Mesenchymal stem cell (in vitro differentiated cells and primary cell): ENCODE data around the gene GPA33.

Source experiments
- DNase-seq: peaks from one replicate; pipeline ENCODE4 v3.0.0-alpha.2; 2013
- H2AFZ ChIP-seq: one replicate; pipeline ENCODE4 v1.6.1; 2013; ENCODE audit warnings: low read depth, mild to moderate bottlenecking, control low read depth, inconsistent platforms, low read length, moderate library complexity
- H2AK5ac ChIP-seq: 2 replicates; pipeline ENCODE4 v1.6.1; 2013; ENCODE audit warnings: low read length, moderate library complexity, mild to moderate bottlenecking, inconsistent platforms; ENCODE audit not compliant: severe bottlenecking
- H2BK120ac ChIP-seq: one replicate; pipeline ENCODE4 v1.6.1; 2013; ENCODE audit warnings: low read depth, mild to moderate bottlenecking, inconsistent platforms, low read length, moderate library complexity
- H2BK12ac ChIP-seq, 2 experiments: one replicate each; pipeline ENCODE4 v1.6.1; 2013; ENCODE audit warnings: inconsistent platforms in 2 of 2, low read length in 2 of 2, mild to moderate bottlenecking in 2 of 2, moderate library complexity in 2 of 2, control low read depth in 1 of 2
- H2BK15ac ChIP-seq: one replicate; pipeline ENCODE4 v1.6.1; 2013; ENCODE audit warnings: mild to moderate bottlenecking, low read depth, inconsistent platforms; ENCODE audit not compliant: poor library complexity, severe bottlenecking
- H2BK5ac ChIP-seq: 2 replicates; pipeline ENCODE4 v1.6.1; 2013; ENCODE audit warnings: low read depth, mild to moderate bottlenecking, low read length, control low read depth, inconsistent platforms; ENCODE audit not compliant: poor library complexity, severe bottlenecking
- H3K14ac ChIP-seq, 2 experiments: one replicate each; pipeline ENCODE4 v1.6.1; 2013; ENCODE audit warnings: inconsistent platforms in 2 of 2, low read length in 2 of 2, control low read depth in 1 of 2, mild to moderate bottlenecking in 1 of 2, moderate library complexity in 1 of 2
- H3K18ac ChIP-seq, 2 experiments: one replicate each; pipeline ENCODE4 v1.6.1; 2013; ENCODE audit warnings: inconsistent platforms in 2 of 2, low read length in 2 of 2, control low read depth in 1 of 2, low read depth in 1 of 2, mild to moderate bottlenecking in 1 of 2
- H3K23ac ChIP-seq, 2 experiments: one replicate each; pipeline ENCODE4 v1.6.1; 2013; ENCODE audit warnings: inconsistent platforms in 2 of 2, low read length in 2 of 2, mild to moderate bottlenecking in 2 of 2, moderate library complexity in 2 of 2, control low read depth in 1 of 2
- H3K27ac ChIP-seq: 2 replicates; pipeline ENCODE4 v1.5.1; 2013; ENCODE audit warnings: mild to moderate bottlenecking, moderate library complexity, low read length, control low read depth, inconsistent platforms; ENCODE audit not compliant: poor library complexity, severe bottlenecking
- H3K27me3 ChIP-seq, 2 experiments: 2 replicates each; pipeline versions ENCODE4 v1.6.1 to v1.7.0; 2013; ENCODE audit warnings: low read length in 2 of 2, mild to moderate bottlenecking in 2 of 2, moderate library complexity in 2 of 2, control low read depth in 1 of 2, inconsistent platforms in 1 of 2; ENCODE audit not compliant: control insufficient read depth in 1 of 2, insufficient read depth in 1 of 2
- H3K36me3 ChIP-seq, 2 experiments: 2 replicates each; pipeline versions ENCODE4 v1.6.1 to v1.7.0; 2013; ENCODE audit warnings: low read length in 2 of 2, control low read depth in 1 of 2, inconsistent platforms in 1 of 2, low read depth in 1 of 2, mild to moderate bottlenecking in 1 of 2; ENCODE audit not compliant: insufficient read depth in 2 of 2, control insufficient read depth in 1 of 2
- H3K4ac ChIP-seq, 2 experiments: one replicate each; pipeline ENCODE4 v1.6.1; 2013; ENCODE audit warnings: inconsistent platforms in 2 of 2, low read length in 2 of 2, mild to moderate bottlenecking in 2 of 2, moderate library complexity in 2 of 2, control low read depth in 1 of 2, low read depth in 1 of 2
- H3K4me1 ChIP-seq: 2 replicates; pipeline ENCODE4 v1.6.1; 2013; ENCODE audit warnings: low read depth, low read length, control low read depth; ENCODE audit not compliant: control insufficient read depth, insufficient read depth
- H3K4me2 ChIP-seq: 2 replicates; pipeline ENCODE4 v1.6.1; 2013; ENCODE audit warnings: low read length, mild to moderate bottlenecking, inconsistent platforms; ENCODE audit not compliant: poor library complexity, severe bottlenecking
- H3K4me3 ChIP-seq, 2 experiments: 2 replicates each; pipeline versions ENCODE4 v1.5.1 to v1.7.0; 2013; ENCODE audit warnings: low read length in 2 of 2, mild to moderate bottlenecking in 2 of 2, control low read depth in 1 of 2, low read depth in 1 of 2; ENCODE audit not compliant: insufficient read depth in 1 of 2
- H3K79me1 ChIP-seq: replicated peaks from 2 replicates; pipeline ENCODE4 v1.6.1; 2013; ENCODE audit warnings: mild to moderate bottlenecking, control low read depth, low read length, inconsistent platforms; ENCODE audit not compliant: poor library complexity, severe bottlenecking
- H3K9ac ChIP-seq: 2 replicates; pipeline ENCODE4 v1.7.0; 2013; ENCODE audit warnings: mild to moderate bottlenecking, low read length, moderate library complexity
- H3K9me3 ChIP-seq: 2 replicates; pipeline ENCODE4 v1.7.0; 2013; ENCODE audit warnings: mild to moderate bottlenecking, low read length; ENCODE audit not compliant: control insufficient read depth
- H4K8ac ChIP-seq: one replicate; pipeline ENCODE4 v1.6.1; 2013; ENCODE audit warnings: inconsistent platforms, mild to moderate bottlenecking, low read length, moderate library complexity
- H4K91ac ChIP-seq: one replicate; pipeline ENCODE4 v1.6.1; 2013; ENCODE audit warnings: mild to moderate bottlenecking, low read length, inconsistent platforms
- WGBS: methylation state at CpG from one replicate; pipeline ENCODE4 v1.1.7; 2013; ENCODE audit warnings: mixed read lengths; 5-methylcytosine and 5-hydroxymethylcytosine counted together

The GPA33 gene

GRCh38 chr1:167013108-167013929 is 76.9 kb downstream of the GPA33 start:
- DNase-seq, result no peak
- H3K79me1 ChIP-seq, result no peaks in the 10 kb centered on the region
- no peak overlapping the region for H2BK5ac ChIP-seq
- no peak overlapping the region for H3K18ac ChIP-seq
- H3K4me2 ChIP-seq, result no peak overlapping the region
- no peak overlapping the region for H2BK120ac ChIP-seq
- H3K4me3 ChIP-seq, result no peak overlapping the region
- H3K27me3 ChIP-seq, result peaks cover 5 to 6% of the 10 kb centered on the region in 2 experiments
- no peak overlapping the region for H3K9ac ChIP-seq
- no peak overlapping the region for H2AK5ac ChIP-seq
- no peaks in the 10 kb centered on the region for H3K4me1 ChIP-seq
- H3K9me3 ChIP-seq, result no peaks in the 10 kb centered on the region
- 69% methylated on average over 7 of the region's 8 CpGs for WGBS
- H4K8ac ChIP-seq, result no peak overlapping the region
- no peak overlapping the region for H2BK12ac ChIP-seq
- no peak overlapping the region for H3K4ac ChIP-seq
- no peak overlapping the region for H3K23ac ChIP-seq
- no peak overlapping the region for H3K27ac ChIP-seq
- no peak overlapping the region for H3K14ac ChIP-seq
- no peaks in the 10 kb centered on the region for H3K36me3 ChIP-seq
- no peak overlapping the region for H4K91ac ChIP-seq
- no peak overlapping the region for H2BK15ac ChIP-seq
- H2AFZ ChIP-seq, result no peak overlapping the region

GRCh38 chr1:167012570-167012969 is 77.6 kb downstream of the GPA33 start:
- H3K4me1 ChIP-seq, result no peaks in the 10 kb centered on the region
- no peak overlapping the region for H2BK5ac ChIP-seq
- H3K14ac ChIP-seq, result no peak overlapping the region
- no peaks in the 10 kb centered on the region for H3K36me3 ChIP-seq
- H3K18ac ChIP-seq, result no peak overlapping the region
- no peak overlapping the region for H3K4ac ChIP-seq
- no peak overlapping the region for H3K27ac ChIP-seq
- H3K9ac ChIP-seq, result no peak overlapping the region
- no peak overlapping the region for H4K91ac ChIP-seq
- no peak overlapping the region for H3K4me3 ChIP-seq
- H3K4me2 ChIP-seq, result no peak overlapping the region
- no peaks in the 10 kb centered on the region for H3K79me1 ChIP-seq
- 75% methylated on average over 2 of the region's 2 CpGs for WGBS
- no peak overlapping the region for H2AFZ ChIP-seq
- H2BK15ac ChIP-seq, result no peak overlapping the region
- no peak overlapping the region for H2BK120ac ChIP-seq
- H2BK12ac ChIP-seq, result no peak overlapping the region
- no peak overlapping the region for H3K23ac ChIP-seq
- H4K8ac ChIP-seq, result no peak overlapping the region
- no peak overlapping the region for H2AK5ac ChIP-seq
- no peaks in the 10 kb centered on the region for H3K9me3 ChIP-seq
- H3K27me3 ChIP-seq, result peaks cover 5 to 6% of the 10 kb centered on the region in 2 experiments
- no peak for DNase-seq

- H3K4me3 ChIP-seq, result no peak overlapping the region
- H2BK120ac ChIP-seq, result no peak overlapping the region
- no peaks in the 10 kb centered on the region for H3K79me1 ChIP-seq
- no peak overlapping the region for H2AFZ ChIP-seq
- no peak overlapping the region for H3K27ac ChIP-seq
- H2AK5ac ChIP-seq, result no peak overlapping the region
- DNase-seq, result no peak
- no peak overlapping the region for H2BK12ac ChIP-seq
- H3K9me3 ChIP-seq, result no peaks in the 10 kb centered on the region
- H3K36me3 ChIP-seq, result no peaks in the 10 kb centered on the region
- H3K4ac ChIP-seq, result no peak overlapping the region
- H3K4me2 ChIP-seq, result no peak overlapping the region
- no peak overlapping the region for H4K8ac ChIP-seq
- no peak overlapping the region for H4K91ac ChIP-seq
- no peak overlapping the region for H3K23ac ChIP-seq
- H2BK5ac ChIP-seq, result no peak overlapping the region
- H3K18ac ChIP-seq, result no peak overlapping the region
- H3K14ac ChIP-seq, result no peak overlapping the region
- no CpG with 5 or more reads among the region's 1 CpG for WGBS
- H3K4me1 ChIP-seq, result no peaks in the 10 kb centered on the region
- H2BK15ac ChIP-seq, result no peak overlapping the region
- H3K9ac ChIP-seq, result no peak overlapping the region
- H3K27me3 ChIP-seq, result peaks cover 5 to 6% of the 10 kb centered on the region in 2 experiments
Measured at GRCh38 chr1:167011560-167012191, 78.5 kb downstream of the GPA33 start.

GRCh38 chr1:167003711-167004110 is 86.5 kb downstream of the GPA33 start:
- H3K36me3 ChIP-seq, result no peaks in the 10 kb centered on the region
- WGBS, result 83% methylated on average over 2 of the region's 2 CpGs
- H3K4ac ChIP-seq, result no peak overlapping the region
- H2BK5ac ChIP-seq, result no peak overlapping the region
- no peaks in the 10 kb centered on the region for H3K79me1 ChIP-seq
- no peak for DNase-seq
- H4K91ac ChIP-seq, result no peak overlapping the region
- no peak overlapping the region for H2AK5ac ChIP-seq
- H2AFZ ChIP-seq, result no peak overlapping the region
- no peak overlapping the region for H3K4me3 ChIP-seq
- H3K9ac ChIP-seq, result no peak overlapping the region
- no peak overlapping the region for H2BK12ac ChIP-seq
- no peak overlapping the region for H3K23ac ChIP-seq
- H3K4me1 ChIP-seq, result no peaks in the 10 kb centered on the region
- H3K27ac ChIP-seq, result peak overlapping the region; percentile 79
- H3K27me3 ChIP-seq, result no peaks in the 10 kb centered on the region
- no peak overlapping the region for H3K14ac ChIP-seq
- peaks cover 21% of the 10 kb centered on the region for H3K9me3 ChIP-seq
- no peak overlapping the region for H4K8ac ChIP-seq
- H2BK15ac ChIP-seq, result no peak overlapping the region
- no peak overlapping the region for H2BK120ac ChIP-seq
- H3K4me2 ChIP-seq, result no peak overlapping the region
- no peak overlapping the region for H3K18ac ChIP-seq
